GM18498 (cell line): Measurements from ENCODE around the gene OPRL1.
"Not testable (repeated sequence)": the region's sequence is repeated elsewhere in the genome, so short reads cannot be mapped to it uniquely, and the experiment has no call there.

Experiments used
- ATAC-seq: cut with Tn5 transposase; IDR thresholded peaks from one replicate; pipeline ENCODE4 v1.9.1; 2021; ENCODE audit warnings: mild to moderate bottlenecking, moderate library complexity; ENCODE audit not compliant: unreplicated experiment

Gene OPRL1

GRCh38 chr20:64114356-64114971 lies 34.6 kb downstream of the OPRL1 start:
- no peak for ATAC-seq

DNA sequence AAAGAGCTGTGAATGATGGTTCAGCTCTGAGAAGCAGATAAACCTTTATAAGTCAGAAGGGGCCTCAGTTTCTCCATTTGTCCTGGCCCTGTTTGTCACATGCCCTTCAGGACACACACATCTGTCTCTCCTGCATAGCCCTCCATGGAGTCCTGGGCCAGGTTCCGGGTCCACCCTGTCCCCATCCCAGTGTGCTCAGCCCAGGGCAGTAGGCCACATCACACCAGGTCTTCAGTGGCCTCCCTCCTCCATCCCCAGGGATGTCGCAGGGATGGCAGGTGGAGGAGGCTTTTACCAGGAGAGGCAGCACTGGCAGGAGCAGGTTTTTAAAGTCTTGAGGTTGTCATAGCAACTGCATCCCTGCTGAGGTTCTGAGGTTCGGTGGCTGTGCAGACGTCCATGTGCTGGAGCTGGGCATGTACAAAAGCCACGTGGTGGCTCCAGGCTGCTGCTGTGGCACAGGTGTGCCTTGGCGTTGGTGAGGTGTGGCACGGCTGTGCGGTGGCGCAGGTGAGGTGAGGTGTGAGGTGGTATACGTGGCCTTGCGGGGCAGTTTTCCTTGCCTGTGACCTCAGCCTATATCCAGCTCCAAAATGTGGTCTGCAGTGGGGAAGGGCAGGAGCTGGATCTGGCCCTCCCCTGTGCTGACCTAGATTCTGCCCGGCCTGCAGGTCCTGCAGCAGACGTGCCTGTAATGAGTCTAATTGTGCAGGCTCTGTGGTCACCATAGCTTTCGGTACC lies 35.5 kb downstream of the OPRL1 start:
- no peak for ATAC-seq

GRCh38 chr20:64116016-64116415 lies 36.1 kb downstream of the OPRL1 start:
- no peak for ATAC-seq

- ATAC-seq, result no peak
Observed at GRCh38 chr20:64116541-64117431, 36.9 kb downstream of the OPRL1 start.

DNA sequence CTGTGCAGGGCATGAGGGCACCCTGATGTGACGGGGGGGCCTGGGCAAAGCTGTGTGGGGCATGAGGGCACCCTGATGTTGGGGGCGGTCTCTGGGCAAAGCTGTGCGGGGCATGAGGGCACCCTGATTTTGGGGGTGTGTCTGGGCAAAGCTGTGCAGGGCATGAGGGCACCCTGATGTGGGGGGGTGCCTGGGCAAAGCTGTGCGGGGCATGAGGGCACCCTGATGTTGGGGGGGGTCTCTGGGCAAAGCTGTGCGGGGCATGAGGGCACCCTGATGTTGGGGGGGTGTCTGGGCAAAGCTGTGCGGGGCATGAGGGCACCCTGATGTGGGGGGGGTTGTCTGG lies 37.5 kb downstream of the OPRL1 start:
- not testable (repeated sequence) for ATAC-seq

- no peak for ATAC-seq
Observed at GRCh38 chr20:64119301-64119680, 39.4 kb downstream of the OPRL1 start.

- no peak for ATAC-seq
Observed at GRCh38 chr20:64119681-64120341, 39.9 kb downstream of the OPRL1 start.

DNA sequence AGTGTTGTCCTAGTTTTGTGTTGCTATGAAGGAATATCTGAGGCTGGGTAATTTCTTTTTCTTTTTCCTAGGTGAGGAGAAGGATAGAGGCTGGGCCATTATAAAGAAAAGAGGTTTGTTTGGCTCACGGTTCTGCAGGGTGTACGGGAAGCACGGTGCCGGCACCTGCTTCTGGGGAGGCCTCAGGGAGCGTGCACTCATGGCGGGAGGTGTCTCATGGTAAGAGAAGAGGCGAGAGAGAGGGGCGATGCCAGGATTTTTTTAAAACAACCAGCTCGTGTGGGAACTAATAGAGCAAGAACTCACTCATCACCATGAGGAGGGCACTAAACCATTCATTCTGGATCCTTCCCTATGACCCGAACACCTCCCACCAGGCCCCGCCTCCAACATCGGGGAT lies 41.7 kb downstream of the OPRL1 start:
- no peak for ATAC-seq

DNA sequence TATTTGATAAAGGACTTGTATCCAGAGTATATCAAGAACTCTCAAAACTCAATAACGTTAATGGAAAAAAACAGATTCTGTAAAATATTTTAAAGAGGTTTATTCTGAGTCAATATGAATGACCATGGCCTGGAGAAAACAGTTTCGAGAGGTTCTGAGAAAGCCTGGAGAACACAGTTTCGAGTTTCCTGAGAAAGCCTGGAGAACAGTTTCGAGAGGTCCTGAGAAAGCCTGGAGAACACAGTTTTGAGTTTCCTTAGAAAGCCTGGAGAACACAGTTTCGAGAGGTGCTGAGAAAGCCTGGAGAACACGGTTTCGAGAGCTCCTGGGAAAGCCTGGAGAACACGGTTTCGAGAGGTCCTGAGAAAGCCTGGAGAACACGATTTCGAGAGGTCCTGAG lies 43.0 kb downstream of the OPRL1 start:
- not testable (repeated sequence) for ATAC-seq

DNA sequence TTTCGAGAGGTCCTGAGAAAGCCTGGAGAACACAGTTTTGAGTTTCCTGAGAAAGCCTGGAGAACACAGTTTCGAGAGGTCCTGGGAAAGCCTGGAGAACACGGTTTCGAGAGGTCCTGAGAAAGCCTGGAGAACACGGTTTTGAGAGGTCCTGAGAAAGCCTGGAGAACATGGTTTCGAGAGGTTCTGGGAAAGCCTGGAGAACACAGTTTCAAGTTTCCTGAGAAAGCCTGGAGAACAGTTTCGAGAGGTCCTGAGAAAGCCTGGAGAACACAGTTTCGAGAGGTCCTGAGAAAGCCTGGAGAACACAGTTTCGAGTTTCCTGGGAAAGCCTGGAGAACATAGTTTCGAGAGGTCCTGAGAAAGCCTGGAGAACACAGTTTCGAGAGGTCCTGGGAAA lies 43.6 kb downstream of the OPRL1 start:
- ATAC-seq, result not testable (repeated sequence)

- no peak for ATAC-seq
Observed at GRCh38 chr20:64129146-64129782, 49.4 kb downstream of the OPRL1 start.

DNA sequence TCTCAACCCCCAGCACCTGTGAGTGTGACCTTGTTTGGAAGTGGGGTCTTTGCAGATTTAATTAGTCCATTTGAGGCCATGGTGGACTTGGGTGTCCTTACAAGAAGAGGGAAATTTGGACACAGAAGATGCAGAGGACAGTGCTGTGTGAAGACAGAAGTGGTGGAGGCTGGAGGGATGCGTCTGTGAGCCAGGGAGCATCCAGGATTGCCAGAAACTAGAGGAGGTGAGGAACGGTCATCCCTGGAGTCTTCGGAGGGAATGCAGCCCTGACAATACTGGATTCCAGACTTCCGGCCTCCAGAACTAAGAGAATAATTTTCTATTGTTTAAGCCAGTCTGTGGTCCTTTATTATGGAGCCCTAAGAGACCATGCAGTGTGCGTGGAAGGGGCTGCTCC lies 50.4 kb downstream of the OPRL1 start:
- no peak for ATAC-seq

GRCh38 chr20:64130876-64131275 lies 51.0 kb downstream of the OPRL1 start:
- no peak for ATAC-seq

- ATAC-seq, result no peak
Observed at GRCh38 chr20:64131406-64131805, 51.5 kb downstream of the OPRL1 start.

DNA sequence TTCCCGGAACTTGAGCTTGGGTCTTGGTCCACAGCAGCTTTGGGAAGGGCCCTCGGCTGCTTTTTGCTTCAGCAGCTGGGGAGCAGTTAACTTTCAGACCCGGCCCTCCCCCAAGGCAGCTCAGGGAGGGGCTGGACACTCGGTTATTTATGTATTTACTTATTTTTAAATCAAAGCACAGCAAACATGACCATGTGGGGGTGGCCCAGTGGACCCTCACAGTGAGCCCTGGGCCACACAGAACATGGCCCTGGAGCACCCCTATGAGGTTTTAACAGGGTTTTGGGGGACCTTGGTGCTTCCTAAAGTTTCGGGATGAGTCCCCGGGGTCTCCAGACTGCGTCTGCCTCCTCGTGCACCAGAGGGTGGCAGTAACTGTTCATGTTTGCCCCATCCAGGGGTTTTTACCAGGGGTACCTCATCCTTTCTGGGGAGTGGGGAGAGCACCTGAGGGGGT lies 54.1 kb downstream of the OPRL1 start:
- no peak for ATAC-seq

DNA sequence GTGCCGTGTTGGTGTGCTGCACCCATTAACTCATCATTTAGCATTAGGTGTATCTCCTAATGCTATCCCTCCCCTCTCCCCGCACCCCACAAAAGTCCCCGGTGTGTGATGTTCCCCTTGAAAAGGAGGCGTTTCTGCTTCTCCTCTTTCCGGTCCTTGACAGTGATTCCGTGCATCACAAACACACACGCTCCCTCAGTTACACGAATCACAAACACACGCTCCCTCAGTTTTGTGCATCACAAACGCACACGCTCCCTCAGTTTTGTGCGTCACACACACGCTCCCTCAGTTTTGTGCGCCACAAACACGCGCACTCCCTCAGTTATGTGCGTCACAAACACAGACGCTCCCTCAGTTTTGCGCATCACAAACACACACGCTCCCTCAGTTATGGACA lies 54.9 kb downstream of the OPRL1 start:
- ATAC-seq, result not testable (repeated sequence)

DNA sequence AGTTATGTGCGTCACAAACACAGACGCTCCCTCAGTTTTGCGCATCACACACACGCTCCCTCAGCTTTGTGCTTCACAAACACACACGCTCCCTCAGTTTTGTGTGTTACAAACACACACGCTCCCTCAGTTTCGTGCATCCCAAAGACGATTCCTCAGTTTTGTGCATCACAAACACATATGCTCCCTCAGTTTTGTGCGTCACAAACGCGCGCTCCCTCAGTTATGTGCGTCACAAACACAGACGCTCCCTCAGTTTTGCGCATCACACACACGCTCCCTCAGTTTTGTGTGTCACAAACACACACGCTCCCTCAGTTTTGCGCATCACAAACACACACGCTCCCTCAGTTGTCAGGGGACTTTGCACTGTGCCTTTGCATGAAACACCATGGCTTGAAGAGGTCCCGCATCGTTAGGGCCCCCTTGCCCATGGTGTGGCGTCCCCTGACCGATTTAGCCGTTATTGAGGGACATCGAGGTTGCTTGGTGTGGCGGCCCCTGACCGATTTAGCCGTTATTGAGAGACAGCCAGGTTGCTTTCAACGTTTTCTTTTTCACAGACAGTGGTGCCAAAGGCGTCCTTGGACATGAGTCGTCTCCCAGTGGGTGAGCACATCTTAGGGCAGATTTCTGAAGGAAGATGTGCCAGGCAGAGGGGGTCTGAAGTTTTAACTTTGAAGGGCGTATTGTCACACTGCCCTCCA lies 56.3 kb downstream of the OPRL1 start:
- ATAC-seq, result no peak

GRCh38 chr20:64137598-64138031 lies 57.7 kb downstream of the OPRL1 start:
- ATAC-seq, result no peak

- no peak for ATAC-seq
Observed at GRCh38 chr20:64138276-64138815, 58.5 kb downstream of the OPRL1 start.
